ENCODE data around the gene TRMT61B. TPM values are rescaled to one million over a fixed set of nuclear protein-coding genes. Genes with fewer than 3 reads are reported as not detected.

Gene TRMT61B
- total and polyA plus RNA-seq, 2 of the 13 experiments (the other 11 are each of a cell fraction or from before 2014, with no cell fraction given) = 19.7 to 23.5 TPM

GRCh38 chr2:28894470-28895188 is 24.5 kb upstream of the TRMT61B start, which contains the start of gene WDR43 (continued):
- peak; percentile 98 for TF ChIP-seq MXD1 (CRISPR knock-in tag; IDR thresholded peaks at IDR 0.05)
- no peak for TF ChIP-seq FOSL1 (CRISPR knock-in tag; IDR thresholded peaks at IDR 0.05; ENCODE audit: borderline replicate concordance)
- no peak; the same call in 1 of the 2 replicates for TF ChIP-seq ZBTB39 (CRISPR knock-in tag; IDR thresholded peaks at IDR 0.05)
- no peak for TF ChIP-seq ATM (IDR thresholded peaks at IDR 0.05; ENCODE audit: borderline replicate concordance)
- peak; percentile 62 for TF ChIP-seq TAF15 (IDR thresholded peaks at IDR 0.05; ENCODE audit: low read depth, low read length, poor library complexity, severe bottlenecking)
- TF ChIP-seq ZNF407 (CRISPR knock-in tag; IDR thresholded peaks at IDR 0.05; ENCODE audit: not compliant biosample characterization) = no peak
- TF ChIP-seq HNRNPLL (IDR thresholded peaks at IDR 0.05; ENCODE audit: low read depth, low read length, poor library complexity, severe bottlenecking) = peak; percentile 79
- 0 out of 2 replicates have a peak, but pooled peaks have one; percentile 31 for TF ChIP-seq ZNF777 (CRISPR knock-in tag; IDR thresholded peaks at IDR 0.05)
- TF ChIP-seq ZNF326 (CRISPR knock-in tag; IDR thresholded peaks at IDR 0.05; ENCODE audit: borderline replicate concordance) = no peak
- TF ChIP-seq CEBPZ (IDR thresholded peaks at IDR 0.05; ENCODE audit: low read length) = no peak
- TF ChIP-seq ZBTB1 (CRISPR knock-in tag; IDR thresholded peaks at IDR 0.05; ENCODE audit: borderline replicate concordance) = no peak
- TF ChIP-seq HNF4A (CRISPR knock-in tag; IDR thresholded peaks at IDR 0.05) = 0 out of 2 replicates have a peak, but pooled peaks have one; percentile 10
- TF ChIP-seq REL (CRISPR knock-in tag; conservative IDR thresholded peaks at IDR 0.05) = peak; percentile 46; the same call in 1 of the 2 replicates
- TF ChIP-seq GABPB1 (CRISPR knock-in tag; IDR thresholded peaks at IDR 0.05) = peak; percentile 96
